HepG2 (cell line): ENCODE data around the gene S100A13. TPM values are rescaled to one million over a fixed set of nuclear protein-coding genes. Genes with fewer than 3 reads are reported as not detected.

Experiments
- ATAC-seq: fragments of 200-7000 bp; cut with Tn5 transposase; 3 replicates; pipeline ENCODE4 v1.9.1; 2020; ENCODE audit warnings: mild to moderate bottlenecking, moderate library complexity
- BruUV-seq: library from RNA; stranded (reverse); fragments of 400-500 nt; replicated peaks from 2 replicates; lab custom pipeline; 2021; lab: Mats Ljungman, UMichigan
- CTCF ChIA-PET: fragments of 300-600 bp; formaldehyde crosslinking; extraction: SDS; loops from one replicate; lab custom pipeline; 2021; ENCODE audit warnings: low total read pairs, inconsistent platforms, low intra/inter-chr PET ratio; lab: Yijun Ruan, JAX
- POLR2A ChIA-PET: fragments of 350-600 bp; sonication (Branson Sonifier 250); formaldehyde crosslinking; loops from one replicate; lab custom pipeline; 2020; ENCODE audit warnings: antibody characterized with exemption, inconsistent platforms; lab: Yijun Ruan, JAX
- DNase-seq: peaks from one replicate; pipeline ENCODE4 v3.0.0-alpha.2; 2015; ENCODE audit warnings: low spot score
- FAIRE-seq: peaks from 3 replicates; lab custom pipeline; 2011; peaks lifted over from hg19 to GRCh38; lab: Jason Lieb, UNC
- H2AFZ ChIP-seq: one replicate; pipeline ENCODE4 v1.6.1; 2011; ENCODE audit warnings: low read length, inconsistent platforms
- H3K27ac ChIP-seq: fragments of 300-600 bp; 3 replicates; pipeline ENCODE4 v1.8.0; 2011; ENCODE audit warnings: mixed run types, mild to moderate bottlenecking, mixed read lengths, low read length, inconsistent platforms; ENCODE audit not compliant: insufficient read depth; ENCODE audit errors: extremely low read length
- H3K27me3 ChIP-seq, 2 experiments: fragments of 200-600 bp in 1 of 2; 2 replicates in 1 of 2; 3 replicates in 1 of 2; pipeline versions ENCODE4 v1.6.0 to v1.8.0; 2011; ENCODE audit warnings: low read length in 2 of 2, mild to moderate bottlenecking in 2 of 2, moderate library complexity in 2 of 2, inconsistent platforms in 1 of 2; ENCODE audit not compliant: insufficient read depth in 2 of 2, control insufficient read depth in 1 of 2
- H3K36me3 ChIP-seq, 2 experiments: fragments of 200-600 bp in 1 of 2; replicated peaks in 1 of 2; 2 replicates in 1 of 2; 3 replicates in 1 of 2; pipeline versions ENCODE4 v1.5.1 to v1.8.0; 2011; ENCODE audit warnings: low read length in 2 of 2, inconsistent platforms in 1 of 2; ENCODE audit not compliant: insufficient read depth in 2 of 2, control insufficient read depth in 1 of 2
- H3K4me1 ChIP-seq: 2 replicates; pipeline ENCODE4 v1.5.1; 2012; ENCODE audit warnings: low read length, inconsistent platforms; ENCODE audit not compliant: insufficient read depth
- H3K4me2 ChIP-seq: 2 replicates; pipeline ENCODE4 v1.6.0; 2011; ENCODE audit warnings: low read depth, low read length, inconsistent platforms
- H3K4me3 ChIP-seq, 3 experiments: fragments of 200-600 bp in 1 of 3; sonication (generic), shearing (Covaris generic) in 1 of 3; replicated peaks in 1 of 3; 2 replicates each; pipeline ENCODE4 v1.5.1; 2011 to 2016; ENCODE audit warnings: low read length in 3 of 3, inconsistent platforms in 2 of 3, low read depth in 2 of 3, mild to moderate bottlenecking in 2 of 3, control low read depth in 1 of 3, mixed read lengths in 1 of 3; ENCODE audit not compliant: insufficient read depth in 1 of 3
- H3K79me2 ChIP-seq: one replicate; pipeline ENCODE4 v1.6.1; 2011; ENCODE audit warnings: low read length, inconsistent platforms; ENCODE audit not compliant: insufficient read depth
- H3K9ac ChIP-seq: 2 replicates; pipeline ENCODE4 v1.6.0; 2011; ENCODE audit warnings: mild to moderate bottlenecking, low read depth, low read length, inconsistent platforms; ENCODE audit not compliant: insufficient read depth
- H3K9me3 ChIP-seq: 2 replicates; pipeline ENCODE4 v1.5.1; 2012; ENCODE audit warnings: mild to moderate bottlenecking, low read length
- H4K20me1 ChIP-seq: 2 replicates; pipeline ENCODE4 v1.6.0; 2011; ENCODE audit warnings: inconsistent platforms, mild to moderate bottlenecking, low read length, moderate library complexity; ENCODE audit not compliant: insufficient read depth
- CCAR2 ChIP-seq: fragments of 200-400 bp; formaldehyde crosslinking; optimal IDR thresholded peaks from 2 replicates; pipeline ENCODE3; 2018; ENCODE audit warnings: low read depth, mild to moderate bottlenecking, low read length, moderate library complexity
- MYC ChIP-seq: sonication (generic); formaldehyde crosslinking; IDR thresholded peaks from 2 replicates; pipeline ENCODE4 v1.9.0; 2021; ENCODE audit warnings: missing genetic modification reagents, borderline replicate concordance
- NR2C2 ChIP-seq: sonication (generic); formaldehyde crosslinking; IDR thresholded peaks from 2 replicates; pipeline ENCODE4 v1.4.0; 2020; ENCODE audit warnings: missing genetic modification reagents, mild to moderate bottlenecking, moderate library complexity, borderline replicate concordance
- SCMH1 ChIP-seq: sonication (generic); formaldehyde crosslinking; IDR thresholded peaks from 2 replicates; pipeline ENCODE4 v1.9.0; 2021; ENCODE audit warnings: missing genetic modification reagents, mild to moderate bottlenecking, borderline replicate concordance
- SMAD1 ChIP-seq: sonication (generic); formaldehyde crosslinking; IDR thresholded peaks from 2 replicates; pipeline ENCODE4 v1.4.0; 2020; ENCODE audit warnings: missing genetic modification reagents, low read depth, mild to moderate bottlenecking, borderline replicate concordance
- ZNF24 ChIP-seq: fragments of 450-650 bp; IDR thresholded peaks from 2 replicates; pipeline ENCODE4 v1.6.1; 2017; ENCODE audit warnings: antibody characterized with exemption, mild to moderate bottlenecking
- WGBS: methylation state at CpG from one replicate; pipeline ENCODE4 v1.1.6; 2017; ENCODE audit warnings: low lambda C conversion rate; 5-methylcytosine and 5-hydroxymethylcytosine counted together
- in situ Hi-C: cut with HindIII; loops from 2 replicates; pipeline ENCODE4 v1.10.0; 2017; ENCODE audit warnings: low pct_unique_long_range_greater_than_20kb; ENCODE audit not compliant: extremely low pct_ligation_motif_present
- intact Hi-C: fragments of 100-400 bp; cut with micrococcal nuclease; formaldehyde crosslinking; loops from one replicate; pipeline ENCODE4 v1.10.0; 2022; ENCODE audit not compliant: unreplicated experiment
- polyA plus RNA-seq, 8 experiments: library from polyadenylated mRNA; depleted of rRNA in 3 of 8; stranded (reverse) in 7 of 8; unstranded in 1 of 8; fragments of >200 nt; fragmentation: Illumina TruSeq in 4 of 8; extraction: Trizol in 4 of 8; gene quantifications; 2 replicates each; pipeline versions ENCODE4 v1.2.1 to v1.2.3, GENCODE V29; 2011 to 2016; ENCODE audit warnings: low read depth in 4 of 8, missing spikeins in 1 of 8, mixed read lengths in 1 of 8; ENCODE audit not compliant: insufficient read depth in 1 of 8
- total RNA-seq, 5 experiments: library from RNA; depleted of rRNA; stranded (reverse); fragments of >200 nt; fragmentation: Illumina TruSeq; extraction: Trizol; gene quantifications; 2 replicates each; pipeline ENCODE4 v1.2.3, GENCODE V29; 2016; ENCODE audit warnings: low read depth in 1 of 5

The S100A13 gene
- total and polyA plus RNA-seq, 2 of the 13 experiments (the other 11 are each of a cell fraction or from before 2014, with no cell fraction given) = 89.5 to 172 TPM

DNA sequence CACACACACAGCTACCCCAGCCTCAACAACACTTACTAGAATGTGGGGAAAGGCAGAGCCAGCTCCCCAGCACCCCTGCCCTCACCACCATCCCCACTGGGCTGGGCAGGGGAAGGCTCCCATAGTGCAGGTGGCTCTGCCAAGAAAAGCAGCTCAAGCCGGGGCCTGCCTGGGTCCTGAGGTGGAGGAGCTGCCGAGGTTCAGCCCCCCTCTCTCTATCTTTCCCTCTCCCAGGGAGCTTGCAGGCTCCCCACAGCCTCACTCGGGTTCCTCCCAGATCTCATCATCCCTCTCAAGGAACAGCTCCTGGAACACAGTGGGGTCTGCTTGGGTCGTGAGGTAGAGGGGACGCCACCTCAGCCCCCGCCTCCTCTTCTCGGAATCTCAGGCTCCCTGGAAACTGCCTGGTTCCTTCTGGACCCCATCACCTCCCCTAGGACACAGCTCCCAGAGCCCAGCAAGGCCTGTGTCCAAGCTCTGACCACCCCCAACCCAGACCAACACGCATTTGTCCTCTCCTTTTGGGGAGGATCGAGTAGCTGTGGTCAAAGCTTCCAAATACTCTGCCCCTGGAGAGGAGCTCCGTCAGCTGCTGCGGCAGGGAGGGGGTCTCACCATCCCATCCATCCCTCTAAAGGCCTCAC is 15.1 kb downstream of the S100A13 start (continued):
- 0 out of 2 replicates have a peak, but pooled peaks have one; percentile 46 for TF ChIP-seq MYC (CRISPR knock-in tag)
- TF ChIP-seq NR2C2 = no peak
- TF ChIP-seq SMAD1 (CRISPR knock-in tag) = 0 out of 2 replicates have a peak, but pooled peaks have one; percentile 11

- ATAC-seq = no peak
- Histone ChIP-seq H3K9ac (peak overlapping the region; percentile 80), H2AFZ (no peak overlapping the region), H3K4me1 (peaks cover 85% of the 10 kb centered on the region)
- TF ChIP-seq CCAR2 (no peak), ZNF24 (peak; percentile 52; the same call in 1 of the 2 replicates), SCMH1 (CRISPR knock-in tag) (no peak)
- TF ChIP-seq, all 625 proteins: peak for 1
- intact Hi-C loops (no loop called here), in situ Hi-C loops (no loop called here)
- Histone ChIP-seq H3K27ac (no peak overlapping the region), H3K9me3 (no peaks in the 10 kb centered on the region), H3K79me2 (peaks cover 13% of the 10 kb centered on the region), H3K4me2 (peak overlapping the region; percentile 84), H3K27me3 (no peaks in the 10 kb centered on the region; a peak in 1 of 5 replicates), H3K4me3 (peak overlapping the region in 1 of 3 experiments; percentile 76; a peak in 2 of 6 replicates), H3K36me3 (no peaks in the 10 kb centered on the region; a peak in 1 of 5 replicates), H4K20me1 (no peaks in the 10 kb centered on the region)
- no peak for FAIRE-seq
- WGBS = 89% methylated on average over 1 of the region's 1 CpG
- ChIA-PET CTCF (no interaction called here), POLR2A (interaction anchor here (0.6 to 12.2 kb wide), 6 partner anchors 14 to 66 kb away, joined by 3 to 390 read pairs (median 3); partner anchors contain the start of genes CHTOP, S100A1 and S100A13)
- DNase-seq = no peak
- BruUV-seq = no TSS peak
Measured at GRCh38 chr1:153611356-153611755, 15.9 kb downstream of the S100A13 start.
